ENCODE data around the gene PHF1. TPM values are rescaled to one million over a fixed set of nuclear protein-coding genes. Genes with fewer than 3 reads are reported as not detected.
"Not testable (repeated sequence)": the region's sequence is repeated elsewhere in the genome, so short reads cannot be mapped to it uniquely, and the experiment has no call there.

The PHF1 gene
- polyA plus RNA-seq, 1 donor from 2014 or later, result 102 TPM

- no peaks in the 10 kb centered on the region for H3K27me3 ChIP-seq (ENCODE audit: insufficient read depth, low read depth, low read length)
- no peak overlapping the region for H3K4me2 ChIP-seq (ENCODE audit: low read length)
- TF ChIP-seq MXI1 (conservative IDR thresholded peaks at IDR 0.05; ENCODE audit: poor library complexity, severe bottlenecking), result no peak
- no peak for TF ChIP-seq EZH2 (IDR thresholded peaks at IDR 0.05; ENCODE audit: borderline replicate concordance, insufficient read depth, low read length, poor library complexity, severe bottlenecking)
- no peak for TF ChIP-seq TAF1 (IDR thresholded peaks at IDR 0.05; ENCODE audit: low read depth)
- TF ChIP-seq REST (IDR thresholded peaks at IDR 0.05; ENCODE audit: borderline replicate concordance), result no peak
- TF ChIP-seq RAD21 (conservative IDR thresholded peaks at IDR 0.05), result no peak
- no peak for TF ChIP-seq EP300 (conservative IDR thresholded peaks at IDR 0.05; ENCODE audit: poor library complexity, severe bottlenecking)
- no peak for TF ChIP-seq CTCF (IDR thresholded peaks at IDR 0.05; ENCODE audit: poor library complexity, severe bottlenecking)
- TF ChIP-seq SMC3 (conservative IDR thresholded peaks at IDR 0.05; ENCODE audit: poor library complexity), result no peak
- no peak for TF ChIP-seq POLR2AphosphoS5 (IDR thresholded peaks at IDR 0.05)
- no peaks in the 10 kb centered on the region for H3F3A ChIP-seq (ENCODE audit: insufficient read depth, low read length, poor library complexity, severe bottlenecking)
- no peaks in the 10 kb centered on the region for H4K20me1 ChIP-seq (ENCODE audit: insufficient read depth)
- H3K4me3 ChIP-seq (ENCODE audit: low read length), result no peak overlapping the region
- H3K79me2 ChIP-seq (replicated peaks; ENCODE audit: insufficient read depth, low read length), result peaks cover 42% of the 10 kb centered on the region
- no peaks in the 10 kb centered on the region for H3K9me3 ChIP-seq (ENCODE audit: low read length)
- no peaks in the 10 kb centered on the region for H3K9me2 ChIP-seq (ENCODE audit: insufficient read depth, low read length)
- H2AFZ ChIP-seq (ENCODE audit: low read depth, low read length), result no peak overlapping the region
- no peak overlapping the region for H3K27ac ChIP-seq (ENCODE audit: low read length)
- no peak overlapping the region for H3K9ac ChIP-seq (ENCODE audit: low read length)
- no peaks in the 10 kb centered on the region for H3K36me3 ChIP-seq (ENCODE audit: insufficient read depth, low read length)
These were observed 17.8 kb upstream of the PHF1 start for GRCh38 chr6:33392979-33393378.

GRCh38 chr6:33397541-33397940 lies 13.3 kb upstream of the PHF1 start:
- Histone ChIP-seq H3K9me3 (ENCODE audit: low read length) (no peaks in the 10 kb centered on the region), H3K36me3 (ENCODE audit: insufficient read depth, low read length) (no peaks in the 10 kb centered on the region), H3F3A (ENCODE audit: insufficient read depth, low read length, poor library complexity, severe bottlenecking) (no peaks in the 10 kb centered on the region), H3K9me2 (ENCODE audit: insufficient read depth, low read length) (no peaks in the 10 kb centered on the region), H3K4me2 (ENCODE audit: low read length) (no peak overlapping the region), H3K27me3 (ENCODE audit: insufficient read depth, low read depth, low read length) (no peaks in the 10 kb centered on the region), H3K9ac (ENCODE audit: low read length) (no peak overlapping the region), H4K20me1 (ENCODE audit: insufficient read depth) (no peaks in the 10 kb centered on the region), H3K27ac (ENCODE audit: low read length) (no peak overlapping the region), H3K79me2 (replicated peaks; ENCODE audit: insufficient read depth, low read length) (peaks cover 40% of the 10 kb centered on the region), H2AFZ (ENCODE audit: low read depth, low read length) (no peak overlapping the region), H3K4me3 (ENCODE audit: low read length) (no peak overlapping the region)
- TF ChIP-seq RAD21 (conservative IDR thresholded peaks at IDR 0.05), result no peak
- no peak for TF ChIP-seq EZH2 (IDR thresholded peaks at IDR 0.05; ENCODE audit: borderline replicate concordance, insufficient read depth, low read length, poor library complexity, severe bottlenecking)
- TF ChIP-seq TAF1 (IDR thresholded peaks at IDR 0.05; ENCODE audit: low read depth), result no peak
- no peak for TF ChIP-seq CTCF (IDR thresholded peaks at IDR 0.05; ENCODE audit: poor library complexity, severe bottlenecking)
- TF ChIP-seq EP300 (conservative IDR thresholded peaks at IDR 0.05; ENCODE audit: poor library complexity, severe bottlenecking), result no peak
- no peak for TF ChIP-seq MXI1 (conservative IDR thresholded peaks at IDR 0.05; ENCODE audit: poor library complexity, severe bottlenecking)
- TF ChIP-seq POLR2AphosphoS5 (IDR thresholded peaks at IDR 0.05), result no peak
- no peak for TF ChIP-seq REST (IDR thresholded peaks at IDR 0.05; ENCODE audit: borderline replicate concordance)
- no peak for TF ChIP-seq SMC3 (conservative IDR thresholded peaks at IDR 0.05; ENCODE audit: poor library complexity)

- not testable (repeated sequence) for H3K36me3 ChIP-seq (ENCODE audit: insufficient read depth, low read length); H3K9me3 ChIP-seq (ENCODE audit: low read length); H3K4me3 ChIP-seq (ENCODE audit: low read length); H4K20me1 ChIP-seq (ENCODE audit: insufficient read depth); H2AFZ ChIP-seq (ENCODE audit: low read depth, low read length); H3K4me2 ChIP-seq (ENCODE audit: low read length); H3F3A ChIP-seq (ENCODE audit: insufficient read depth, low read length, poor library complexity, severe bottlenecking); H3K27me3 ChIP-seq (ENCODE audit: insufficient read depth, low read depth, low read length); H3K27ac ChIP-seq (ENCODE audit: low read length); H3K9ac ChIP-seq (ENCODE audit: low read length); H3K9me2 ChIP-seq (ENCODE audit: insufficient read depth, low read length)
- H3K79me2 ChIP-seq (replicated peaks; ENCODE audit: insufficient read depth, low read length), result peaks cover 30% of the 10 kb centered on the region
These were observed 12.2 kb upstream of the PHF1 start for GRCh38 chr6:33398601-33399000.
